WTC11 (cell line): ENCODE measurements around the gene KIF2A. TPM values are rescaled to one million over a fixed set of nuclear protein-coding genes. Genes with fewer than 3 reads are reported as not detected.

ENCODE experiments used
- ATAC-seq: fragments of 200-7000 bp; cut with Tn5 transposase; 2 replicates; pipeline ENCODE4 v1.10.0; 2021; ENCODE audit warnings: mild to moderate bottlenecking, moderate library complexity
- CTCF ChIA-PET: fragments of 300-600 bp; sonication (Branson Sonifier 250); formaldehyde crosslinking; loops from one replicate; lab custom pipeline; 2021; ENCODE audit warnings: antibody characterized with exemption; lab: Charles Lee
- POLR2A ChIA-PET: fragments of 350-600 bp; sonication (Branson Sonifier 250); formaldehyde crosslinking; loops from one replicate; lab custom pipeline; 2021; ENCODE audit warnings: antibody characterized with exemption; lab: Charles Lee
- DNase-seq: peaks from one replicate; pipeline ENCODE4 v3.0.0; 2021; ENCODE audit warnings: low spot score
- H3K27ac Mint-ChIP-seq: 2 replicates; pipeline ENCODE4 v1.8.0; 2021; ENCODE audit warnings: mixed read lengths
- H3K27me3 Mint-ChIP-seq: 2 replicates; pipeline ENCODE4 v1.8.0; 2021; ENCODE audit warnings: low read depth, mild to moderate bottlenecking, moderate library complexity, mixed read lengths
- H3K36me3 Mint-ChIP-seq: 2 replicates; pipeline ENCODE4 v1.8.0; 2021; ENCODE audit warnings: mixed read lengths
- H3K4me1 Mint-ChIP-seq: 2 replicates; pipeline ENCODE4 v1.8.0; 2022; ENCODE audit warnings: mixed read lengths
- H3K4me3 Mint-ChIP-seq: 2 replicates; pipeline ENCODE4 v1.8.0; 2021; ENCODE audit warnings: mild to moderate bottlenecking, moderate library complexity, mixed read lengths
- H3K9me3 Mint-ChIP-seq: 2 replicates; pipeline ENCODE4 v1.8.0; 2021; ENCODE audit warnings: mixed read lengths
- CREB1 ChIP-seq: sonication (generic); formaldehyde crosslinking; IDR thresholded peaks from 2 replicates; pipeline ENCODE4 v1.8.0; 2023; ENCODE audit warnings: mild to moderate bottlenecking, missing genetic modification reagents
- CREM ChIP-seq: sonication (generic); formaldehyde crosslinking; IDR thresholded peaks from 2 replicates; pipeline ENCODE4 v1.8.1; 2022; ENCODE audit warnings: mild to moderate bottlenecking, missing genetic modification reagents, moderate library complexity
- GTF2I ChIP-seq: fragments of 250-450 bp; sonication (Bioruptor Pico); conservative IDR thresholded peaks from 2 replicates; pipeline ENCODE4 v1.4.0; 2021; ENCODE audit warnings: mild to moderate bottlenecking
- HMGA2 ChIP-seq: fragments of 250-450 bp; sonication (Bioruptor Pico); IDR thresholded peaks from 2 replicates; pipeline ENCODE4 v1.4.0; 2021; ENCODE audit warnings: mild to moderate bottlenecking, moderate library complexity
- KAT7 ChIP-seq: sonication (generic); formaldehyde crosslinking; IDR thresholded peaks from 2 replicates; pipeline ENCODE4 v1.8.1; 2023; ENCODE audit warnings: missing genetic modification reagents, mild to moderate bottlenecking, borderline replicate concordance
- NFATC4 ChIP-seq: fragments of 250-450 bp; sonication (Bioruptor Pico); IDR thresholded peaks from 2 replicates; pipeline ENCODE4 v1.9.0; 2021; ENCODE audit warnings: mild to moderate bottlenecking
- NFE2L1 ChIP-seq: sonication (generic); formaldehyde crosslinking; IDR thresholded peaks from 2 replicates; pipeline ENCODE4 v1.8.1; 2023; ENCODE audit warnings: missing genetic modification reagents
- NFYB ChIP-seq: sonication (generic); formaldehyde crosslinking; conservative IDR thresholded peaks from 2 replicates; pipeline ENCODE4 v1.8.0; 2022; ENCODE audit warnings: low read depth, missing genetic modification reagents
- SMAD3 ChIP-seq: sonication (generic); formaldehyde crosslinking; IDR thresholded peaks from 2 replicates; pipeline ENCODE4 v1.8.0; 2022; ENCODE audit warnings: missing genetic modification reagents, mild to moderate bottlenecking, borderline replicate concordance
- SMAD4 ChIP-seq: sonication (generic); formaldehyde crosslinking; IDR thresholded peaks from 2 replicates; pipeline ENCODE4 v1.8.0; 2022; ENCODE audit warnings: mild to moderate bottlenecking, missing genetic modification reagents
- TEAD1 ChIP-seq: sonication (generic); formaldehyde crosslinking; IDR thresholded peaks from 2 replicates; pipeline ENCODE4 v1.8.0; 2022; ENCODE audit warnings: mild to moderate bottlenecking, missing genetic modification reagents
- ZNF138 ChIP-seq: sonication (generic); formaldehyde crosslinking; conservative IDR thresholded peaks from 2 replicates; pipeline ENCODE4 v1.8.1; 2022; ENCODE audit warnings: mild to moderate bottlenecking, moderate library complexity, missing genetic modification reagents
- ZNF232 ChIP-seq: sonication (generic); formaldehyde crosslinking; IDR thresholded peaks from 2 replicates; pipeline ENCODE4 v1.8.0; 2022; ENCODE audit warnings: mild to moderate bottlenecking, missing genetic modification reagents
- ZNF263 ChIP-seq: sonication (generic); formaldehyde crosslinking; IDR thresholded peaks from 2 replicates; pipeline ENCODE4 v1.8.1; 2022; ENCODE audit warnings: low read depth, mild to moderate bottlenecking, moderate library complexity, missing genetic modification reagents
- ZNF416 ChIP-seq: fragments of 250-450 bp; sonication (Bioruptor Pico); IDR thresholded peaks from 2 replicates; pipeline ENCODE4 v1.9.0; 2021; ENCODE audit warnings: mild to moderate bottlenecking, inconsistent platforms
- total RNA-seq: library from RNA; stranded (reverse); gene quantifications from 3 replicates; pipeline ENCODE4 v1.2.3, GENCODE V29; 2021
- TF ChIP-seq, protein P1 (sequence below): sonication (generic); formaldehyde crosslinking; IDR thresholded peaks from 2 replicates; pipeline ENCODE4 v1.8.1; 2022; ENCODE audit warnings: missing genetic modification reagents, borderline replicate concordance
- TF ChIP-seq, protein P2 (sequence below): sonication (generic); formaldehyde crosslinking; IDR thresholded peaks from 2 replicates; pipeline ENCODE4 v1.8.0; 2023; ENCODE audit warnings: mild to moderate bottlenecking, missing genetic modification reagents
- TF ChIP-seq, protein P3 (sequence below): sonication (generic); formaldehyde crosslinking; IDR thresholded peaks from 2 replicates; pipeline ENCODE4 v1.8.0; 2023; ENCODE audit warnings: missing genetic modification reagents, mild to moderate bottlenecking, borderline replicate concordance

KIF2A gene
- total RNA-seq, 1 experiment from 2014 or later, result 77.8 TPM

DNA sequence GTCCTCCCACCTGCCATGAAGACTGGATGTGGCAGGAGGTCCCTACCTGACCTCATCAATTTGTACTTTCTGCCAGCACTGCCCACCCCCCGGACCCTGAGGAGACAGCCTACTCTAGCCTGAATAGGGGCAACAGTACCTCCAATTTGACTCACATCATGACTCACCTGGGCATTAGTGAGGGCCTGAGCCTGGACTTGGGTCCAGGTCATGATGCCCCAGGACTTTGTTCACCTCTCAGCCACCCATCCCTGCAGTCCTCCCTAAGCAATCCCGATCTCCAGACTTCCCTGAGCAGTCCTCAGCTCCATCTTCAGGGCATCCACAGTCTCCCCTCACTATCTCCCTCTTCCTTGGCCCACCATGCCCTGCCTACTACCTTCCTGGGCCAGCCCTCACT lies 28.1 kb downstream of the KIF2A start:
- Mint-ChIP-seq H3K9me3 (no peaks in the 10 kb centered on the region), H3K4me1 (peaks cover 9% of the 10 kb centered on the region), H3K27me3 (no peaks in the 10 kb centered on the region), H3K36me3 (peaks cover 5% of the 10 kb centered on the region; the same call in 1 of the 2 replicates), H3K27ac (no peak overlapping the region), H3K4me3 (no peak overlapping the region)
- ATAC-seq (no peak), DNase-seq (no peak)
- ChIA-PET CTCF (no interaction called here), POLR2A (no interaction called here)
- no peak for TF ChIP-seq TEAD1
- TF ChIP-seq CREB1, result no peak
- TF ChIP-seq, protein P1, sequence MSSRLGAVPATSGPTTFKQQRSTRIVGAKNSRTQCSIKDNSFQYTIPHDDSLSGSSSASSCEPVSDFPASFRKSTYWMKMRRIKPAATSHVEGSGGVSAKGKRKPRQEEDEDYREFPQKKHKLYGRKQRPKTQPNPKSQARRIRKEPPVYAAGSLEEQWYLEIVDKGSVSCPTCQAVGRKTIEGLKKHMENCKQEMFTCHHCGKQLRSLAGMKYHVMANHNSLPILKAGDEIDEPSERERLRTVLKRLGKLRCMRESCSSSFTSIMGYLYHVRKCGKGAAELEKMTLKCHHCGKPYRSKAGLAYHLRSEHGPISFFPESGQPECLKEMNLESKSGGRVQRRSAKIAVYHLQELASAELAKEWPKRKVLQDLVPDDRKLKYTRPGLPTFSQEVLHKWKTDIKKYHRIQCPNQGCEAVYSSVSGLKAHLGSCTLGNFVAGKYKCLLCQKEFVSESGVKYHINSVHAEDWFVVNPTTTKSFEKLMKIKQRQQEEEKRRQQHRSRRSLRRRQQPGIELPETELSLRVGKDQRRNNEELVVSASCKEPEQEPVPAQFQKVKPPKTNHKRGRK (CRISPR knock-in tag), result no peak
- TF ChIP-seq ZNF416 (CRISPR knock-in tag), result no peak
- no peak for TF ChIP-seq NFATC4 (CRISPR knock-in tag)
- TF ChIP-seq ZNF138 (CRISPR knock-in tag), result no peak
- TF ChIP-seq, protein P2, sequence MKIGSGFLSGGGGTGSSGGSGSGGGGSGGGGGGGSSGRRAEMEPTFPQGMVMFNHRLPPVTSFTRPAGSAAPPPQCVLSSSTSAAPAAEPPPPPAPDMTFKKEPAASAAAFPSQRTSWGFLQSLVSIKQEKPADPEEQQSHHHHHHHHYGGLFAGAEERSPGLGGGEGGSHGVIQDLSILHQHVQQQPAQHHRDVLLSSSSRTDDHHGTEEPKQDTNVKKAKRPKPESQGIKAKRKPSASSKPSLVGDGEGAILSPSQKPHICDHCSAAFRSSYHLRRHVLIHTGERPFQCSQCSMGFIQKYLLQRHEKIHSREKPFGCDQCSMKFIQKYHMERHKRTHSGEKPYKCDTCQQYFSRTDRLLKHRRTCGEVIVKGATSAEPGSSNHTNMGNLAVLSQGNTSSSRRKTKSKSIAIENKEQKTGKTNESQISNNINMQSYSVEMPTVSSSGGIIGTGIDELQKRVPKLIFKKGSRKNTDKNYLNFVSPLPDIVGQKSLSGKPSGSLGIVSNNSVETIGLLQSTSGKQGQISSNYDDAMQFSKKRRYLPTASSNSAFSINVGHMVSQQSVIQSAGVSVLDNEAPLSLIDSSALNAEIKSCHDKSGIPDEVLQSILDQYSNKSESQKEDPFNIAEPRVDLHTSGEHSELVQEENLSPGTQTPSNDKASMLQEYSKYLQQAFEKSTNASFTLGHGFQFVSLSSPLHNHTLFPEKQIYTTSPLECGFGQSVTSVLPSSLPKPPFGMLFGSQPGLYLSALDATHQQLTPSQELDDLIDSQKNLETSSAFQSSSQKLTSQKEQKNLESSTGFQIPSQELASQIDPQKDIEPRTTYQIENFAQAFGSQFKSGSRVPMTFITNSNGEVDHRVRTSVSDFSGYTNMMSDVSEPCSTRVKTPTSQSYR, result no peak
- no peak for TF ChIP-seq HMGA2
- no peak for TF ChIP-seq SMAD3 (CRISPR knock-in tag)
- TF ChIP-seq CREM, result no peak
- TF ChIP-seq NFYB, result no peak

DNA sequence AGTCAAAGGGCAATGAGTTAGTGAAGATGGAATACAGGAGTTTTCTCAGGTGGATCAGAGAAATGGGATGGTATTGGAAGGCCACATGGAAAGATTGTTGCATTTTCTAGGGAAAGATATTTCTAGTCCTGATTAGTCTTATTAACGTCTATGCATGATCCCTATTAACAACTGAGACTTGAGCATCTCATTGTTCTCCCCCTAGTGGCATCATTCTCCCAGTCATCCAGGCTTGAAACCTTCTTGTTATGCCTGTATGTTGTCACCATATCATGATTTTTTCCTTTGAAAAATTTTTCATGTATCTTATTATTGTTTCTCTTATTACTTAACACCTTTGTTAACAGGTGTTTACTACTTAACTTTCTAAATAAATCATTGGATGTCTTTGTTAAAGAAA lies 34.4 kb downstream of the KIF2A start:
- H3K36me3 Mint-ChIP-seq, result no peaks in the 10 kb centered on the region
- no peak for DNase-seq
- H3K9me3 Mint-ChIP-seq, result no peaks in the 10 kb centered on the region
- ChIA-PET POLR2A (no interaction called here), CTCF (no interaction called here)
- TF ChIP-seq ZNF263 (CRISPR knock-in tag) (no peak), GTF2I (CRISPR knock-in tag) (no peak), ZNF138 (CRISPR knock-in tag) (no peak), SMAD4 (no peak), NFE2L1 (CRISPR knock-in tag) (no peak), ZNF232 (CRISPR knock-in tag) (no peak), KAT7 (CRISPR knock-in tag) (no peak)
- TF ChIP-seq, protein P1 (CRISPR knock-in tag), result no peak
- TF ChIP-seq, protein P3, sequence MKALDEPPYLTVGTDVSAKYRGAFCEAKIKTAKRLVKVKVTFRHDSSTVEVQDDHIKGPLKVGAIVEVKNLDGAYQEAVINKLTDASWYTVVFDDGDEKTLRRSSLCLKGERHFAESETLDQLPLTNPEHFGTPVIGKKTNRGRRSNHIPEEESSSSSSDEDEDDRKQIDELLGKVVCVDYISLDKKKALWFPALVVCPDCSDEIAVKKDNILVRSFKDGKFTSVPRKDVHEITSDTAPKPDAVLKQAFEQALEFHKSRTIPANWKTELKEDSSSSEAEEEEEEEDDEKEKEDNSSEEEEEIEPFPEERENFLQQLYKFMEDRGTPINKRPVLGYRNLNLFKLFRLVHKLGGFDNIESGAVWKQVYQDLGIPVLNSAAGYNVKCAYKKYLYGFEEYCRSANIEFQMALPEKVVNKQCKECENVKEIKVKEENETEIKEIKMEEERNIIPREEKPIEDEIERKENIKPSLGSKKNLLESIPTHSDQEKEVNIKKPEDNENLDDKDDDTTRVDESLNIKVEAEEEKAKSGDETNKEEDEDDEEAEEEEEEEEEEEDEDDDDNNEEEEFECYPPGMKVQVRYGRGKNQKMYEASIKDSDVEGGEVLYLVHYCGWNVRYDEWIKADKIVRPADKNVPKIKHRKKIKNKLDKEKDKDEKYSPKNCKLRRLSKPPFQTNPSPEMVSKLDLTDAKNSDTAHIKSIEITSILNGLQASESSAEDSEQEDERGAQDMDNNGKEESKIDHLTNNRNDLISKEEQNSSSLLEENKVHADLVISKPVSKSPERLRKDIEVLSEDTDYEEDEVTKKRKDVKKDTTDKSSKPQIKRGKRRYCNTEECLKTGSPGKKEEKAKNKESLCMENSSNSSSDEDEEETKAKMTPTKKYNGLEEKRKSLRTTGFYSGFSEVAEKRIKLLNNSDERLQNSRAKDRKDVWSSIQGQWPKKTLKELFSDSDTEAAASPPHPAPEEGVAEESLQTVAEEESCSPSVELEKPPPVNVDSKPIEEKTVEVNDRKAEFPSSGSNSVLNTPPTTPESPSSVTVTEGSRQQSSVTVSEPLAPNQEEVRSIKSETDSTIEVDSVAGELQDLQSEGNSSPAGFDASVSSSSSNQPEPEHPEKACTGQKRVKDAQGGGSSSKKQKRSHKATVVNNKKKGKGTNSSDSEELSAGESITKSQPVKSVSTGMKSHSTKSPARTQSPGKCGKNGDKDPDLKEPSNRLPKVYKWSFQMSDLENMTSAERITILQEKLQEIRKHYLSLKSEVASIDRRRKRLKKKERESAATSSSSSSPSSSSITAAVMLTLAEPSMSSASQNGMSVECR (CRISPR knock-in tag), result no peak
- ATAC-seq, result no peak
- no peaks in the 10 kb centered on the region for H3K27me3 Mint-ChIP-seq
- no peak overlapping the region for H3K27ac Mint-ChIP-seq
- H3K4me3 Mint-ChIP-seq, result no peak overlapping the region
- peaks cover 4% of the 10 kb centered on the region; the same call in 1 of the 2 replicates for H3K4me1 Mint-ChIP-seq
